ENCODE results near the gene LAMC3.

LAMC3 gene

DNA sequence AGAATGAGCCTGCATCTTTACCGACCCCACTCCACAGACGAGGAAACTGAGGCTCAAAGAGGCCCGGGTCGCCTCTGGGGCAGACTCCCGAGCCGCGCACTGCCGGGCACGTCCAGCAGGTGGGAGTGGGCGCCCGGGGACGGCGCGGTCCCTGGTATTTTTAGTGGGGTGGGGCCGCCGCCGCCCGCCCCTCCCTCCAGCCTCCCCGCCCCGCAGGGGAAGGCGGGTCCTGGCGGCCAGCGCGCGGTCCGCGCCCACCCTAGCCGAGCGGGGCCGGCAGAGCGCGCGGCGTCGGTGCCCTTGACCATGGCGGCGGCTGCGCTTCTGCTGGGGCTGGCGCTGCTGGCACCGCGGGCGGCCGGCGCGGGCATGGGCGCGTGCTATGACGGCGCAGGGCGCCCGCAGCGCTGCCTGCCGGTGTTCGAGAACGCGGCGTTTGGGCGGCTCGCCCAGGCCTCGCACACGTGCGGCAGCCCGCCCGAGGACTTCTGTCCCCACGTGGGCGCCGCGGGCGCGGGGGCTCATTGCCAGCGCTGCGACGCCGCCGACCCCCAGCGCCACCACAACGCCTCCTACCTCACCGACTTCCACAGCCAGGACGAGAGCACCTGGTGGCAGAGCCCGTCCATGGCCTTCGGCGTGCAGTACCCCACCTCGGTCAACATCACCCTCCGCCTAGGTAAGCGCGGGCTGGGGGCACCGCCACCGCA, at the start of gene LAMC3:
LAMC3 (plus strand) TSS at position 266 of the 710 bp plus-strand sequence; CDS start at position 307, 41 bp downstream.
- H3K4me3 ChIP-seq (ENCODE audit: low read depth, low read length), result no peak within 1 kb of the TSS
- TF ChIP-seq, protein P1, sequence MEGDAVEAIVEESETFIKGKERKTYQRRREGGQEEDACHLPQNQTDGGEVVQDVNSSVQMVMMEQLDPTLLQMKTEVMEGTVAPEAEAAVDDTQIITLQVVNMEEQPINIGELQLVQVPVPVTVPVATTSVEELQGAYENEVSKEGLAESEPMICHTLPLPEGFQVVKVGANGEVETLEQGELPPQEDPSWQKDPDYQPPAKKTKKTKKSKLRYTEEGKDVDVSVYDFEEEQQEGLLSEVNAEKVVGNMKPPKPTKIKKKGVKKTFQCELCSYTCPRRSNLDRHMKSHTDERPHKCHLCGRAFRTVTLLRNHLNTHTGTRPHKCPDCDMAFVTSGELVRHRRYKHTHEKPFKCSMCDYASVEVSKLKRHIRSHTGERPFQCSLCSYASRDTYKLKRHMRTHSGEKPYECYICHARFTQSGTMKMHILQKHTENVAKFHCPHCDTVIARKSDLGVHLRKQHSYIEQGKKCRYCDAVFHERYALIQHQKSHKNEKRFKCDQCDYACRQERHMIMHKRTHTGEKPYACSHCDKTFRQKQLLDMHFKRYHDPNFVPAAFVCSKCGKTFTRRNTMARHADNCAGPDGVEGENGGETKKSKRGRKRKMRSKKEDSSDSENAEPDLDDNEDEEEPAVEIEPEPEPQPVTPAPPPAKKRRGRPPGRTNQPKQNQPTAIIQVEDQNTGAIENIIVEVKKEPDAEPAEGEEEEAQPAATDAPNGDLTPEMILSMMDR (IDR thresholded peaks at IDR 0.05; ENCODE audit: borderline replicate concordance, insufficient read depth, low read depth, low read length), result 0 out of 2 replicates have a peak, but pooled peaks have one; percentile 15

DNA sequence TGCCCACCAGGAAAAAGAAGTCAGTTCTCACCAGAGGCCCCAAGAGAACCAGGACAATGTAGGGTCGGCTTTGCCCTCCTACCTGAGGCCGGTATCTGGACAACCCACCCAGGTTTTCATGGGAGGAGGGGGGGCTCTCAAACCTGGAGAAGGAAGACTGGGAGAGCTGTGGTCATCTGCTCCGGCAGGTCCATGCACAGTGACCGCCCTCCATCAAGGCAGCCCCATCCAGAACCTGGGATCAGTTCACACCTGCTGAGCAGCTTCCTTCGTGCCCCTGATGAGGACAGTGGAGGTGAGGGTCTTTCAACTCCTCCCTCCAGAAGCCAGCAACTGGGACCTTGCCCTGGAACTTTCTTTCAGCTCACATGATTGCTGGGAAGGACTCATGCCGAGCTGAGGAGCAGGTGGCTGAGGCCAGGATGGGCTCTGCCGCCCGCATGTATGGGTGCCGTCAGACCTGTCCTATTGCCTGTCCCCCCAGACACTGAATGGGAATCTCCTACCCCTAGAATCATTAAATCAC, 49.1 kb upstream of the LAMC3 start:
- no peak overlapping the region for H3K4me3 ChIP-seq (ENCODE audit: low read depth, low read length)
- TF ChIP-seq, protein P1 (IDR thresholded peaks at IDR 0.05; ENCODE audit: borderline replicate concordance, insufficient read depth, low read depth, low read length), result no peak

DNA sequence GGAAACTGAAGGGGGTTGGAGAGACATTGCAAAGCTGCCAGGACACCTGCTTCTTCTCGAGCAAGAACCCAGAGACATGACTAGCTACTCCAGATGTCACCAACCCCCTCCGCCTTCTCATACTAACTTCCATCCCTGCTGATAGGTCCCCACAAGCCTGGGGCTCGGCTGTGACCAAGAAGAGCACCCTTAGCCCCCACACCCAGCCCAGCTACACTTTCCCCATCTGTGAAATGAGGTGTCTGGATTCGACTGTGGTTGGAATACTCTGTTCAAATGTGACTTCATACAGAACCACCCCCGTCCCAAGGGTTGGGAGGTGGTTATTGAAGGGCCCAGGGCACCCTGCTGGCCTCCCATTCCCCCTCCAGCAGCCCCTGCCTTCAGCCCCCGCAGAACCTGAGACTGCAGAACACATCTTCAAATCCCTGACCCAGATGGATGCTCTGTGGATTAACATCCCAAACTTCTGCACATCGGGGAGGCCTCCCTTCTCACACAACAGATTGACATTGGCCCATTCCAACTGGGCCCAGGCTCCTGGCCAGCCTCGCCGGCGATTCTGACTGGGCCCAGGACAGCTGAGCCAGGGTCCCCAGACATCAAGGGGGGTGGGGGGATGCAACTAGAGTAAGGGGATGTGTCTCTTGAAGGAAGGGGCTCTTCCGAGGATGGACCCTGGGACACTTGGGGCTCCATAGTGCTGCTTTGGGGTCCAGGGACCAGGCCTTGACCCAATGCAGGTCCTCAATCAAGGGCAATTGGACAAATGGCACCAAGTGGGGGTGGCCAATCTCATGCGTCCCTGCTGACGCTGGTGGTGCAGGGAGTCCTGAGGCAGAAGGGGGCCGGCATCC, 48.2 kb upstream of the LAMC3 start:
- H3K4me3 ChIP-seq (ENCODE audit: low read depth, low read length), result no peak overlapping the region
- TF ChIP-seq, protein P1 (IDR thresholded peaks at IDR 0.05; ENCODE audit: borderline replicate concordance, insufficient read depth, low read depth, low read length), result no peak

DNA sequence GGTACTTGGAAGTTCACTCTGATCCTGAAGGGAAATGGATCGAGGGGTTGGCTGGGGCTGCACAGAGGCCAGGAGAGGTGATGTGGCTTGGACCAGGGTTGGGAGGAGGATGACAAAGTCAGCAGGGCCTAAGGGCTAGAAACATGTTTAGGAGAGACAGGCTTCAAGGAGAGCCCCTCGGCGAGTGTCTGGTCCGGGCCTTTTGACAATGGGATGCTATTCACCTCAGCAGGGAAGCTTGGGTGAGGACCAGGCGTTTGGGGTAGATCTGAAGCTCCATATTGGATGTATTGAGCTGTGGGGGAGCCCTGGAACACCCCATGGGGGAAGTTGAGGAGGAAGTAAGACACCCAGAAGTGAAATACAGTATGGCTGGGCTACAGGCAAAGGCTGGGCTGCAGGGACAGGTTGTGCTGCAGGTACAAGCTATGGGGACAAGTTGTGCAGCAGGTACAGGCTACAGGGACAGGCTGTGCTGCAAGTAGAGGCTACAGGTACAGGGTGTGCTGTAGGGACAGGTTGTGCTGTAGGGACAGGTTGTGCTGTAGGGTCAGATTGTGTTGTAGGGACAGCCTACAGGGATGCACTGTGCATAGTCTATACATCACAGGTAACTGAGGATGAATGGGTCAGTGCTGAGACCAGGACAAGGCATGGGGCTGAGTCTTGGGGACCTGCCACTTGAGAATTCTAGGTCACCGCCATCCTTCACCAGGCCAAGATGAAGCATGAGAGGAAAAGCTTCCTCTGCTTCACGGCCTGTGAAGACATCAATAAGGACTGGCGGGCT, 47.3 kb upstream of the LAMC3 start:
- TF ChIP-seq, protein P1 (IDR thresholded peaks at IDR 0.05; ENCODE audit: borderline replicate concordance, insufficient read depth, low read depth, low read length), result no peak
- no peak overlapping the region for H3K4me3 ChIP-seq (ENCODE audit: low read depth, low read length)

DNA sequence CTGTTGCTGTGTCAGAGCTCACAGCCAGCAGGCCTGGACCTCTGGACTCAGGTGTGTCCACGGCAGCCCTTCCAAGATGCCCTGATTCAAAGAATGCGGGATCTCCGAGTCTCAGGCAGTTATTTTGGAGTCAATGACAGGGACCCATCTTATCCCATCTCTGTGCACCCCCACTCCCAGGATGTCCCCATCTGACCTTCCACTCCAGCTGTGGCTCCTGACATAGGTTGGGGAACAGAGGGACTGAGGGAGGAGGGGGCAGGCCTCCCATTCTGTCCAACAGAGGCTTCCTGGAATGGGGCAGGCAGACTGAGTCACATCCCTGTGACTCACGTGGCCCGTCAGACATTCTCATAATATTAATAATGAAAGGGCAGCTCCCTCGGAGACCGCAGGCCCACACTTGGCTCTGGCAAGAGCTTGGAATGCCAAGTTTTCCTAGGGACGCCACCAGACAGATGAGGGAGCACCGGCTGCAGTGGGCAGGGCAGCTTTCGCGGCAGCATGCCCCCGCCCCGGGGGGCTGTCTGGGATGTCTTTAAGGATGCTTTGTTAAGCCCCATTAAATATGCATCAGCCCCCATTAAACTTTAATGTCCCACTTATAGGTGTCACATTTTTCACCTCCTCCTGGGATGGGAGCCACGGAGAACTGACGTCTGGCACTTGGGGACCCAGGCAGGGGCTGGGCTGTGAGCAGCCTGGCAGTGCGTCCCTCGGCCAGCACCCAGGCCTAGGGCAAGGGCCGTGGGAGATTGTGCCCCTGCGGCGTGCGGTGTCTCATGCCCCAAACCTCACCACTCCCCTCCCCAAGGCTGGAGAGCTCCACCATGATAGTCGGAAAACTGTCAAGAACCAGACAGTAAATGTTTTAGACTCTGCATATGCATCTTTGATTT, 46.3 kb upstream of the LAMC3 start:
- H3K4me3 ChIP-seq (ENCODE audit: low read depth, low read length), result no peak overlapping the region
- TF ChIP-seq, protein P1 (IDR thresholded peaks at IDR 0.05; ENCODE audit: borderline replicate concordance, insufficient read depth, low read depth, low read length), result no peak
